MM.1S (cell line): Measurements from ENCODE around the gene ASCC2.

ENCODE experiments used
- DNase-seq: peaks from one replicate; pipeline ENCODE4 v3.0.0-alpha.2; 2015
- H2AFZ ChIP-seq: fragments of 300-600 bp; sonication (generic); 2 replicates; pipeline ENCODE4 v1.6.0; 2016; ENCODE audit warnings: antibody characterized with exemption, low read length
- H3F3A ChIP-seq: fragments of 300-600 bp; sonication (generic); 2 replicates; pipeline ENCODE4 v1.6.1; 2016; ENCODE audit warnings: mild to moderate bottlenecking, antibody characterized with exemption, low read length, moderate library complexity, mixed read lengths; ENCODE audit not compliant: insufficient read depth
- H3K27ac ChIP-seq: fragments of 300-600 bp; sonication (generic); 2 replicates; pipeline ENCODE4 v1.5.1; 2016; ENCODE audit warnings: mild to moderate bottlenecking, low read length
- H3K27me3 ChIP-seq: fragments of 300-600 bp; sonication (generic); replicated peaks from 2 replicates; pipeline ENCODE4 v1.6.0; 2016; ENCODE audit warnings: low read length; ENCODE audit not compliant: insufficient read depth
- H3K36me3 ChIP-seq: fragments of 300-600 bp; sonication (generic); replicated peaks from 2 replicates; pipeline ENCODE4 v1.6.1; 2016; ENCODE audit warnings: mild to moderate bottlenecking, low read length, mixed read lengths; ENCODE audit not compliant: insufficient read depth
- H3K4me1 ChIP-seq: fragments of 300-600 bp; sonication (generic); 2 replicates; pipeline ENCODE4 v1.6.1; 2016; ENCODE audit warnings: low read length, mixed read lengths
- H3K4me2 ChIP-seq: fragments of 300-600 bp; sonication (generic); 2 replicates; pipeline ENCODE4 v1.6.0; 2016; ENCODE audit warnings: low read depth, low read length
- H3K4me3 ChIP-seq: fragments of 300-600 bp; sonication (generic); 2 replicates; pipeline ENCODE4 v1.5.1; 2016; ENCODE audit warnings: low read length, mixed read lengths
- H3K79me2 ChIP-seq: fragments of 300-600 bp; sonication (generic); 2 replicates; pipeline ENCODE4 v1.6.1; 2016; ENCODE audit warnings: mixed run types, low read length, mixed read lengths
- H3K9ac ChIP-seq: fragments of 300-600 bp; sonication (generic); 2 replicates; pipeline ENCODE4 v1.6.1; 2016; ENCODE audit warnings: low read length, mixed read lengths
- H3K9me2 ChIP-seq: fragments of 300-600 bp; sonication (generic); replicated peaks from 2 replicates; pipeline ENCODE4 v1.6.1; 2016; ENCODE audit warnings: mild to moderate bottlenecking, low read length, mixed read lengths; ENCODE audit not compliant: insufficient read depth
- H3K9me3 ChIP-seq: fragments of 300-600 bp; sonication (generic); replicated peaks from 2 replicates; pipeline ENCODE4 v1.6.1; 2016; ENCODE audit warnings: mild to moderate bottlenecking, low read length, mixed read lengths; ENCODE audit not compliant: insufficient read depth
- H4K20me1 ChIP-seq: fragments of 300-600 bp; sonication (generic); 2 replicates; pipeline ENCODE4 v1.6.1; 2016; ENCODE audit warnings: mild to moderate bottlenecking, low read length, moderate library complexity, mixed read lengths; ENCODE audit not compliant: insufficient read depth
- CTCF ChIP-seq: fragments of 300-600 bp; sonication (generic); IDR thresholded peaks from 2 replicates; pipeline ENCODE4 v1.5.1; 2016; ENCODE audit warnings: antibody characterized with exemption, low read length, mixed read lengths
- EZH2 ChIP-seq: fragments of 300-600 bp; sonication (generic); optimal IDR thresholded peaks from 2 replicates; pipeline ENCODE3; 2017; ENCODE audit warnings: low read depth, mild to moderate bottlenecking, antibody characterized with exemption, low read length, mixed read lengths
- EZH2phosphoT487 ChIP-seq: fragments of 300-600 bp; sonication (generic); IDR thresholded peaks from 2 replicates; pipeline ENCODE4 v1.6.1; 2018; ENCODE audit warnings: antibody characterized with exemption, low read length

The ASCC2 gene

GRCh38 chr22:29788339-29789279 is 49.5 kb downstream of the ASCC2 start:
- Histone ChIP-seq H4K20me1 (no peaks in the 10 kb centered on the region), H3K9me3 (no peaks in the 10 kb centered on the region), H3K9me2 (no peaks in the 10 kb centered on the region), H3K27me3 (no peaks in the 10 kb centered on the region), H3K4me3 (no peak overlapping the region), H3K4me2 (no peak overlapping the region), H3K36me3 (peaks cover 3% of the 10 kb centered on the region; the same call in 1 of the 2 replicates), H3K4me1 (no peaks in the 10 kb centered on the region), H2AFZ (no peak overlapping the region), H3K27ac (no peak overlapping the region), H3K79me2 (no peaks in the 10 kb centered on the region), H3F3A (no peaks in the 10 kb centered on the region), H3K9ac (no peak overlapping the region)
- no peak for TF ChIP-seq EZH2
- TF ChIP-seq EZH2phosphoT487 = no peak
- no peak for DNase-seq

- Histone ChIP-seq H3K27me3 (no peaks in the 10 kb centered on the region), H3K9ac (no peak overlapping the region), H3K36me3 (0 out of 2 replicates have a peak, but pooled peaks cover 3% of the 10 kb centered on the region), H3K4me2 (no peak overlapping the region), H3K79me2 (no peaks in the 10 kb centered on the region), H4K20me1 (no peaks in the 10 kb centered on the region), H3K4me1 (no peaks in the 10 kb centered on the region), H3F3A (no peaks in the 10 kb centered on the region), H2AFZ (no peak overlapping the region), H3K4me3 (no peak overlapping the region), H3K9me3 (no peaks in the 10 kb centered on the region), H3K27ac (no peak overlapping the region), H3K9me2 (no peaks in the 10 kb centered on the region)
- no peak for DNase-seq
- TF ChIP-seq EZH2phosphoT487 (no peak), CTCF (no peak), EZH2 (no peak)
Observed at GRCh38 chr22:29787371-29787980, 50.6 kb downstream of the ASCC2 start.

GRCh38 chr22:29786031-29786430 is 52.0 kb downstream of the ASCC2 start:
- Histone ChIP-seq H3K79me2 (no peaks in the 10 kb centered on the region), H4K20me1 (no peaks in the 10 kb centered on the region), H2AFZ (no peak overlapping the region), H3K4me3 (no peak overlapping the region), H3K27me3 (no peaks in the 10 kb centered on the region), H3F3A (no peaks in the 10 kb centered on the region), H3K27ac (no peak overlapping the region), H3K4me2 (no peak overlapping the region), H3K9me2 (no peaks in the 10 kb centered on the region), H3K9ac (no peak overlapping the region), H3K36me3 (0 out of 2 replicates have a peak, but pooled peaks cover 3% of the 10 kb centered on the region), H3K4me1 (no peaks in the 10 kb centered on the region), H3K9me3 (no peaks in the 10 kb centered on the region)
- DNase-seq = no peak
- TF ChIP-seq CTCF (no peak), EZH2 (no peak), EZH2phosphoT487 (no peak)
